ENCODE data around the gene ZBTB16.

Gene ZBTB16

GRCh38 chr11:114261791-114262190 lies 202.3 kb downstream of the ZBTB16 start:
- TF ChIP-seq EZH2phosphoT487 (IDR thresholded peaks at IDR 0.05; ENCODE audit: low read length) (no peak), CTCF (IDR thresholded peaks at IDR 0.05; ENCODE audit: low read length) (no peak), EZH2 (optimal IDR thresholded peaks at IDR 0.05; ENCODE audit: low read depth, low read length) (no peak)
- H3K9me3 ChIP-seq (replicated peaks; ENCODE audit: insufficient read depth, low read length), result no peaks in the 10 kb centered on the region
- H3K36me3 ChIP-seq (replicated peaks; ENCODE audit: insufficient read depth, low read length), result no peaks in the 10 kb centered on the region
- no peaks in the 10 kb centered on the region for H4K20me1 ChIP-seq (ENCODE audit: insufficient read depth, low read length)
- H3K9me2 ChIP-seq (replicated peaks; ENCODE audit: insufficient read depth, low read length), result no peaks in the 10 kb centered on the region
- no peaks in the 10 kb centered on the region for H3K79me2 ChIP-seq (ENCODE audit: low read length)
- no peak overlapping the region for H2AFZ ChIP-seq (ENCODE audit: low read length)
- no peak for DNase-seq
- no peaks in the 10 kb centered on the region for H3F3A ChIP-seq (ENCODE audit: insufficient read depth, low read length)
- H3K27ac ChIP-seq (ENCODE audit: low read length), result no peak overlapping the region
- H3K4me1 ChIP-seq (ENCODE audit: low read length), result no peaks in the 10 kb centered on the region
- no peak overlapping the region for H3K4me3 ChIP-seq (ENCODE audit: low read length)
- H3K9ac ChIP-seq (ENCODE audit: low read length), result no peak overlapping the region
- no peak overlapping the region for H3K4me2 ChIP-seq (ENCODE audit: low read depth, low read length)
- no peaks in the 10 kb centered on the region for H3K27me3 ChIP-seq (replicated peaks; ENCODE audit: insufficient read depth, low read length)

- Histone ChIP-seq H4K20me1 (ENCODE audit: insufficient read depth, low read length) (no peaks in the 10 kb centered on the region), H3F3A (ENCODE audit: insufficient read depth, low read length) (no peaks in the 10 kb centered on the region), H3K79me2 (ENCODE audit: low read length) (no peaks in the 10 kb centered on the region), H3K9me3 (replicated peaks; ENCODE audit: insufficient read depth, low read length) (no peaks in the 10 kb centered on the region), H3K27ac (ENCODE audit: low read length) (no peak overlapping the region), H3K9ac (ENCODE audit: low read length) (no peak overlapping the region), H3K4me1 (ENCODE audit: low read length) (no peaks in the 10 kb centered on the region), H3K4me2 (ENCODE audit: low read depth, low read length) (no peak overlapping the region), H3K36me3 (replicated peaks; ENCODE audit: insufficient read depth, low read length) (no peaks in the 10 kb centered on the region), H3K27me3 (replicated peaks; ENCODE audit: insufficient read depth, low read length) (no peaks in the 10 kb centered on the region), H3K9me2 (replicated peaks; ENCODE audit: insufficient read depth, low read length) (no peaks in the 10 kb centered on the region), H2AFZ (ENCODE audit: low read length) (no peak overlapping the region), H3K4me3 (ENCODE audit: low read length) (no peak overlapping the region)
- peak; percentile 27 for DNase-seq
- TF ChIP-seq EZH2 (optimal IDR thresholded peaks at IDR 0.05; ENCODE audit: low read depth, low read length), result no peak
- TF ChIP-seq CTCF (IDR thresholded peaks at IDR 0.05; ENCODE audit: low read length), result peak; percentile 65
Measured at GRCh38 chr11:114262681-114263512, 203.4 kb downstream of the ZBTB16 start.

- H3K4me2 ChIP-seq (ENCODE audit: low read depth, low read length), result no peak overlapping the region
- H3K9me3 ChIP-seq (replicated peaks; ENCODE audit: insufficient read depth, low read length), result no peaks in the 10 kb centered on the region
- no peaks in the 10 kb centered on the region for H3K9me2 ChIP-seq (replicated peaks; ENCODE audit: insufficient read depth, low read length)
- no peaks in the 10 kb centered on the region for H3K36me3 ChIP-seq (replicated peaks; ENCODE audit: insufficient read depth, low read length)
- no peak overlapping the region for H3K9ac ChIP-seq (ENCODE audit: low read length)
- no peaks in the 10 kb centered on the region for H3K79me2 ChIP-seq (ENCODE audit: low read length)
- H3K27me3 ChIP-seq (replicated peaks; ENCODE audit: insufficient read depth, low read length), result no peaks in the 10 kb centered on the region
- no peak overlapping the region for H3K27ac ChIP-seq (ENCODE audit: low read length)
- no peaks in the 10 kb centered on the region for H3K4me1 ChIP-seq (ENCODE audit: low read length)
- no peaks in the 10 kb centered on the region for H4K20me1 ChIP-seq (ENCODE audit: insufficient read depth, low read length)
- H2AFZ ChIP-seq (ENCODE audit: low read length), result no peak overlapping the region
- no peaks in the 10 kb centered on the region for H3F3A ChIP-seq (ENCODE audit: insufficient read depth, low read length)
- no peak for DNase-seq
- H3K4me3 ChIP-seq (ENCODE audit: low read length), result no peak overlapping the region
- TF ChIP-seq EZH2 (optimal IDR thresholded peaks at IDR 0.05; ENCODE audit: low read depth, low read length) (no peak), EZH2phosphoT487 (IDR thresholded peaks at IDR 0.05; ENCODE audit: low read length) (no peak), CTCF (IDR thresholded peaks at IDR 0.05; ENCODE audit: low read length) (no peak)
Measured at GRCh38 chr11:114263513-114264170, 204.1 kb downstream of the ZBTB16 start.

Data from MM.1S (cell line).